Mesothelial cell of epicardium (in vitro differentiated cells): ENCODE measurements around the gene DDX28. TPM values are rescaled to one million over a fixed set of nuclear protein-coding genes. Genes with fewer than 3 reads are reported as not detected.

Experiments
- DNase-seq, 2 experiments: peaks; one replicate each; pipeline ENCODE4 v3.0.0; 2021; ENCODE audit warnings: low spot score in 2 of 2; ENCODE audit not compliant: unreplicated experiment in 2 of 2
- H3K27ac Mint-ChIP-seq: 2 replicates; pipeline ENCODE4 v1.8.0; 2021; ENCODE audit warnings: mixed read lengths
- H3K27me3 Mint-ChIP-seq: 2 replicates; pipeline ENCODE4 v1.8.0; 2021; ENCODE audit warnings: low read depth, mixed read lengths
- H3K36me3 Mint-ChIP-seq: 2 replicates; pipeline ENCODE4 v1.8.0; 2021; ENCODE audit warnings: mixed read lengths
- H3K4me1 Mint-ChIP-seq: 2 replicates; pipeline ENCODE4 v1.8.0; 2021; ENCODE audit warnings: mixed read lengths
- H3K4me3 Mint-ChIP-seq: 2 replicates; pipeline ENCODE4 v1.8.0; 2021; ENCODE audit warnings: mild to moderate bottlenecking, moderate library complexity, mixed read lengths
- H3K9me3 Mint-ChIP-seq: 2 replicates; pipeline ENCODE4 v1.8.0; 2021; ENCODE audit warnings: mixed read lengths
- CTCF ChIP-seq: fragments of 200-600 bp; sonication (generic); IDR thresholded peaks from one replicate; pipeline ENCODE4 v1.5.0; 2021; ENCODE audit warnings: antibody characterized with exemption; ENCODE audit not compliant: unreplicated experiment
- total RNA-seq: library from RNA; stranded (reverse); gene quantifications from 3 replicates; pipeline ENCODE4 v1.2.1, GENCODE V29; 2021

The DDX28 gene
- total RNA-seq, 1 donor from 2014 or later = 11.8 TPM

- Mint-ChIP-seq H3K9me3 (no peaks in the 10 kb centered on the region), H3K36me3 (no peaks in the 10 kb centered on the region), H3K4me1 (peaks cover 20% of the 10 kb centered on the region), H3K27ac (no peak overlapping the region), H3K4me3 (no peak overlapping the region), H3K27me3 (no peaks in the 10 kb centered on the region)
- no peak for DNase-seq
- TF ChIP-seq CTCF = no peak
These were observed 51.9 kb downstream of the DDX28 start for GRCh38 chr16:67971111-67971510.

Other genes with a start within 250 kb of the DDX28 start
- 24.0 to 26.8 TPM (median 24.5 TPM) in 3 replicates for gene RANBP10, start 216.7 kb downstream of the DDX28 start, total RNA-seq
- gene TSNAXIP1, start 216.3 kb downstream of the DDX28 start, total RNA-seq = 4.4 to 4.8 TPM (median 4.4 TPM) in 3 replicates
- gene THAP11, start 180.9 kb downstream of the DDX28 start, total RNA-seq = 27.6 to 28.6 TPM (median 28.1 TPM) in 3 replicates
- 130 to 141 TPM (median 132 TPM) in 3 replicates for gene NUTF2, start 176.3 kb downstream of the DDX28 start, total RNA-seq
- gene CENPT, start 175.5 kb downstream of the DDX28 start, total RNA-seq = 71.5 to 73.8 TPM (median 73.8 TPM) in 3 replicates
- 71.7 to 83.4 TPM (median 80.2 TPM) in 3 replicates for gene EDC4, start 150.2 kb downstream of the DDX28 start, total RNA-seq
- gene NRN1L, start 138.3 kb downstream of the DDX28 start, total RNA-seq = 0.66 to 0.99 TPM in 2 of 3 replicates, not detected in the other
- 41.5 to 44.5 TPM (median 43.3 TPM) in 3 replicates for gene PSKH1, start 130.0 kb downstream of the DDX28 start, total RNA-seq
- gene CTRL, start 91.4 kb downstream of the DDX28 start, total RNA-seq = 1.00 to 1.5 TPM (median 1.4 TPM) in 3 replicates
- gene PSMB10, start 86.4 kb downstream of the DDX28 start, total RNA-seq = 14.0 to 17.2 TPM (median 16.7 TPM) in 3 replicates
- gene LCAT, start 79.1 kb downstream of the DDX28 start, total RNA-seq = 68.5 to 73.8 TPM (median 68.8 TPM) in 3 replicates
- 129 to 155 TPM (median 140 TPM) in 3 replicates for gene SLC12A4, start 54.6 kb downstream of the DDX28 start, total RNA-seq
- gene DPEP3, start 42.7 kb downstream of the DDX28 start, total RNA-seq = not detected in 3 replicates
- gene DPEP2, start 23.7 kb downstream of the DDX28 start, total RNA-seq = not detected in 3 replicates
- gene DPEP2NB, start 7.3 kb downstream of the DDX28 start, total RNA-seq = not detected in 3 replicates
- gene DUS2, start 52 bp upstream of the DDX28 start, total RNA-seq = 18.1 to 20.8 TPM (median 19.4 TPM) in 3 replicates
- gene NFATC3, start 62.1 kb upstream of the DDX28 start, total RNA-seq = 47.3 to 51.8 TPM (median 51.3 TPM) in 3 replicates
- 32.4 to 34.7 TPM (median 33.6 TPM) in 3 replicates for gene ESRP2, start 212.9 kb upstream of the DDX28 start, total RNA-seq
- 19.4 to 19.9 TPM (median 19.8 TPM) in 3 replicates for gene PLA2G15, start 222.1 kb upstream of the DDX28 start, total RNA-seq
- gene SLC7A6, start 241.3 kb upstream of the DDX28 start, total RNA-seq = 66.0 to 73.2 TPM (median 70.4 TPM) in 3 replicates